Bronchial epithelial cell (primary cell): ENCODE data around the gene GAK. TPM values are rescaled to one million over a fixed set of nuclear protein-coding genes. Genes with fewer than 3 reads are reported as not detected.

ENCODE experiments used
- DNase-seq: peaks from one replicate; pipeline ENCODE4 v3.0.0-alpha.2; 2010; ENCODE audit warnings: low read depth
- FAIRE-seq: peaks from 2 replicates; lab custom pipeline; 2011; peaks lifted over from hg19 to GRCh38; lab: Jason Lieb, UNC
- H3K27me3 ChIP-seq: 2 replicates; pipeline ENCODE4 v1.5.1; 2011; ENCODE audit warnings: low read length; ENCODE audit not compliant: control insufficient read depth, insufficient read depth
- H3K36me3 ChIP-seq: 2 replicates; pipeline ENCODE4 v1.5.1; 2011; ENCODE audit warnings: low read length; ENCODE audit not compliant: control insufficient read depth, insufficient read depth
- H3K4me3 ChIP-seq: 2 replicates; pipeline ENCODE4 v1.5.1; 2011; ENCODE audit warnings: mild to moderate bottlenecking, low read depth, low read length, control low read depth
- total RNA-seq: library from RNA; depleted of rRNA; stranded (reverse); fragments of >200 nt; gene quantifications from 2 replicates; pipeline ENCODE4 v1.2.1, GENCODE V29; 2014
- TF ChIP-seq, protein P1 (sequence below): IDR thresholded peaks from 2 replicates; pipeline ENCODE4 v1.5.1; 2011; ENCODE audit warnings: mild to moderate bottlenecking, moderate library complexity, low read length, control low read depth, inconsistent platforms; ENCODE audit not compliant: insufficient read depth, severe bottlenecking

The GAK gene
- total RNA-seq, 1 donor from 2014 or later = 52.9 TPM

DNA sequence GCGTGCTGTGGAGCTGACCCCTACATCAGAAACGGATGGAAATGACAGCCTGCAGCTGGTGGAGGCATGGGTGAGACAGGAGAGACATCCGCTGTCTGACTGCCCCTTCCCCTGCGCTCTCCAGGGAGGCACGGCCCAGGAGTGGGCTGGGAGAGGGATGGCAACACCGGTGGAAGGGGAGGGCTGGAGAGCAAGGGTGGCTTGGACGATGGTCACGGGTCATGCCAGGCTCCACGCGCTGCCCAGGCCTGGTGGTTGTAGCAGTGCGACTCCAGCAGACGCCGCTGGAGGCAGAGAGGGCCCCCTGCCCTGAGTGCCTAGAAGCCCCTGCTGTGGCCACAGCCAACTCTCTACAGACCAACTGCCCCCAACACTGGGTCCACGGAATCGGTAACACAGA, 47.9 kb downstream of the GAK start:
- FAIRE-seq (no peak), DNase-seq (no peak)
- no peaks in the 10 kb centered on the region for H3K27me3 ChIP-seq
- H3K4me3 ChIP-seq = no peak overlapping the region
- peaks cover 39% of the 10 kb centered on the region for H3K36me3 ChIP-seq
- TF ChIP-seq, protein P1, sequence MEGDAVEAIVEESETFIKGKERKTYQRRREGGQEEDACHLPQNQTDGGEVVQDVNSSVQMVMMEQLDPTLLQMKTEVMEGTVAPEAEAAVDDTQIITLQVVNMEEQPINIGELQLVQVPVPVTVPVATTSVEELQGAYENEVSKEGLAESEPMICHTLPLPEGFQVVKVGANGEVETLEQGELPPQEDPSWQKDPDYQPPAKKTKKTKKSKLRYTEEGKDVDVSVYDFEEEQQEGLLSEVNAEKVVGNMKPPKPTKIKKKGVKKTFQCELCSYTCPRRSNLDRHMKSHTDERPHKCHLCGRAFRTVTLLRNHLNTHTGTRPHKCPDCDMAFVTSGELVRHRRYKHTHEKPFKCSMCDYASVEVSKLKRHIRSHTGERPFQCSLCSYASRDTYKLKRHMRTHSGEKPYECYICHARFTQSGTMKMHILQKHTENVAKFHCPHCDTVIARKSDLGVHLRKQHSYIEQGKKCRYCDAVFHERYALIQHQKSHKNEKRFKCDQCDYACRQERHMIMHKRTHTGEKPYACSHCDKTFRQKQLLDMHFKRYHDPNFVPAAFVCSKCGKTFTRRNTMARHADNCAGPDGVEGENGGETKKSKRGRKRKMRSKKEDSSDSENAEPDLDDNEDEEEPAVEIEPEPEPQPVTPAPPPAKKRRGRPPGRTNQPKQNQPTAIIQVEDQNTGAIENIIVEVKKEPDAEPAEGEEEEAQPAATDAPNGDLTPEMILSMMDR = no peak

DNA sequence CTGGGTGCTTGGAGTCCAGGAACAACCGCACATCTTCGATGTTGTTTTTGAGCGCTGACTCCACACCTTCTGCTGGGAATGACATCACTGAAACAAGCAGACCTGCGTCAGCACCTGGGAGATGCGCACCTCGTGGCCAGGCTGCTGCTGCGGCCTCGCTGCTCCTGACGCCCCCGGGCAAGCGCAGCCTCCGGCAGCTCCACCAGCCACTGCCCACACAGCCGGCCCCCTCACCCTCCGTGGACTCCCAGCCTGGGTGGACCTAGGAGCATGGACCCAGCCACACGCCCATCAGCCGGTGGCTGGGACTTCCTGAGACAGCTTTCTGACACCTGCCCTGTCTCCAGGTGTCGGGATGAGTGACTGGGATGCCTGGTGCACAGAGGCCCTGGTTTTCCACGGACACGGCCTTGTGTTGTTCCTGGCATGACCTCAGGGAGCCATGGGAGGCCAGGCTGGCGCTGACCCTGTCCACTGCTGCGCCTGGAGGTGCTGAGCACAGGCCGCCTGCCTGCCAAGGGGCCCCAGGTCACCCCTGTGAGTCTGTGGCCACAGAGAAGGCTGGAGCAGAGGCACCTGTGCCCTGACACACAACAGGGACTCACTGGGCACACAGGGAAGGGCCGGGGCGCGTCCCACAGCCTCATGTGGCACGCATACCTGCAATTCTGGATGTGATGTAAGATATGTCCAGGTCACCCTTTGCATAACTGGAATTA, 48.6 kb downstream of the GAK start:
- Histone ChIP-seq H3K4me3 (no peak overlapping the region), H3K36me3 (peaks cover 39% of the 10 kb centered on the region), H3K27me3 (no peaks in the 10 kb centered on the region)
- DNase-seq = no peak
- TF ChIP-seq, protein P1 = no peak
- peak; percentile 43 for FAIRE-seq

DNA sequence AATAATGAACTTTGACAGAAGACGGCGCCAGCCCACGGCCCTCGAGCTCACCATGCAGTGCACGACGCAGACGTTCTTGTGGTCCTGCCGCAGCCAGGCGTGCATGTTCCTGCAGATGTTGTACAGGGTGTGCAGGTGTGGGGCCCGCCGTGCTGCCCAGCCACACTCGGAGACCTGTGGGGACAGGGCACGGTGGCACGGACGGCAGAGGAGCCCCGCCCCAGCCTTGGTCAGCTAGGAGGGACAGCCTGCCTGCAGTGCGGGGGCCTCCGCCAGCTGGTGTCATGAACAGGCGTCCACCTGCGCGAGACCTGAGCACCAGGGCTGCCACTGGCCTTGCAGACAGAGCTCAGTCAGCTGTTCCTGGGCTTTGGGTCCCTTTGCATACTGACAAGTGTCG, 49.5 kb downstream of the GAK start:
- TF ChIP-seq, protein P1 = no peak
- FAIRE-seq (no peak), DNase-seq (no peak)
- H3K36me3 ChIP-seq = peaks cover 40% of the 10 kb centered on the region
- no peak overlapping the region for H3K4me3 ChIP-seq
- no peaks in the 10 kb centered on the region for H3K27me3 ChIP-seq

DNA sequence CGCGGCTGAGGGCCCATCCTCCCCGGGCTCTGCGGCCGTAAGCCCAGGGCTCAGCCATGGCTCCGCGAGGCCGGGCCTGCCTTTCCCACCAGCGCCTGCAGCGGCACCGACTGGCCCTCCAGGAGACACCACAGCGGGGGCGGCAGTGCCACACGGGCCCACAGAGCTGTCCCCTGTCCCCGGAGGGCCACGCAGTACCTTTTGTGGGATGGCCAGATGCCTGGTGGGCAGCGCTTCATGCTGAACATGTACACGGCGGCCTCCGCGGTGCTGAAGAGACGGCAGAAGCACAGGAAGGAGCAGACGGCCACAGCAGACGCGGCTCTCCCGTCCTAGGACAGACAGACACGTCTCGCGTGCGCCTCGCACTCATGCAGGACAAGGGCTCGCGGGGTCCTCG, 50.4 kb downstream of the GAK start:
- Histone ChIP-seq H3K36me3 (peaks cover 42% of the 10 kb centered on the region), H3K4me3 (no peak overlapping the region), H3K27me3 (no peaks in the 10 kb centered on the region)
- no peak for DNase-seq
- FAIRE-seq = no peak
- TF ChIP-seq, protein P1 = no peak

DNA sequence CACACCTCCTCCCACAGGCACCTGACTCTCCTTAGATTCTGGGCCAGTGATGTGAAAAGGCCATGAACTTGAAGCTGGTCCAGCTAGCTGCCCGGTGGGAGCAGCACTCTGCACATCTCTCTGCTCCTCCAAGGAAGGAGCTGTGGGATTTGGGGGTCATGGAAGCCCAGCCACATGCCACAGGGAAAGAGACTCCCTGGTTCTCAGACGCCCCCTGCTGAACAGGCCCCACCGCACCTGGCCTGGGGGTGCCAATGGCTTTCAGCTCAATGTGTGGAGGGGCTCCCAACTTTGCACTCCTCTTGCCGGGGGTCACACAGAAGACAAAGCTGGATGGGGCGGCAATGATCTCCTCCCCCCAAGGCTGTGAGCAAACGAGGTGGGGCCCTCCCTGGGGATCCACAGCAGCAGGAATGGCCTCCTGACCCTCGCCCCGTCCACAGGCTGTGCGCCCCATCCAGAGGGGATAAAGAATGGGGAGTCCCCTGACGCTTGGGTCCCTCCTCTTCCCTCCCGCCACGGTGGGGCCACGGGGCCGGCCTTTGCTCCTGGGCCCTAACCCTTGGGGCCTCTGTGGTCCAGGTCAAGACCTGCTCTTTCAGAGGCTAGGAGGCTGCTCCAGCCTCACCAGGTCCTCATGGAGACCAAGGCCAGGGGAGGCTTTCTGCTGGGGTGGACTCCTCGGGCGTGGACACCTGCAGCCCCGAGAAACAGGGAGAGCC, 51.3 kb downstream of the GAK start:
- Histone ChIP-seq H3K36me3 (peaks cover 44% of the 10 kb centered on the region), H3K27me3 (no peaks in the 10 kb centered on the region), H3K4me3 (no peak overlapping the region)
- TF ChIP-seq, protein P1 = no peak
- DNase-seq (no peak), FAIRE-seq (no peak)
